SK-N-SH (cell line): ENCODE results near the gene GPR37L1. TPM values are rescaled to one million over a fixed set of nuclear protein-coding genes. Genes with fewer than 3 reads are reported as not detected.
"Not testable (repeated sequence)": the region's sequence is repeated elsewhere in the genome, so short reads cannot be mapped to it uniquely, and the experiment has no call there.

Experiments used
- CTCF ChIA-PET: fragments of 300-600, 350-600 bp; formaldehyde crosslinking; extraction: SDS; loops from one replicate; lab custom pipeline; 2021; lab: Yijun Ruan, JAX
- POLR2A ChIA-PET: fragments of 350-600 bp; sonication (Branson Sonifier 250); formaldehyde crosslinking; extraction: SDS; loops from one replicate; lab custom pipeline; 2020; ENCODE audit warnings: antibody characterized with exemption, inconsistent platforms; lab: Yijun Ruan, JAX
- DNase-seq: peaks from one replicate; pipeline ENCODE4 v3.0.0; 2012
- H2AFZ ChIP-seq: fragments of 200-600 bp; sonication (generic); 2 replicates; pipeline ENCODE4 v1.8.1; 2016; ENCODE audit warnings: antibody characterized with exemption, mild to moderate bottlenecking, low read depth
- H3F3A ChIP-seq: fragments of 200-600 bp; sonication (generic); replicated peaks from 2 replicates; pipeline ENCODE3; 2016; ENCODE audit warnings: antibody characterized with exemption, mild to moderate bottlenecking; ENCODE audit not compliant: insufficient read depth
- H3K27ac ChIP-seq, 2 experiments: fragments of 200-500 bp in 1 of 2; fragments of 200-600 bp in 1 of 2; sonication (Bioruptor generic) in 1 of 2; sonication (generic), shearing (Covaris generic) in 1 of 2; 2 replicates each; pipeline versions ENCODE4 v1.5.1 to v1.6.1; 2014 to 2016; ENCODE audit warnings: low read depth in 2 of 2, inconsistent platforms in 1 of 2, low read length in 1 of 2, mild to moderate bottlenecking in 1 of 2, mixed read lengths in 1 of 2
- H3K27me3 ChIP-seq: fragments of 200-600 bp; sonication (generic), shearing (Covaris generic); 2 replicates; pipeline ENCODE4 v1.6.1; 2016; ENCODE audit warnings: mixed run types; ENCODE audit not compliant: insufficient read depth
- H3K36me3 ChIP-seq, 2 experiments: fragments of 200-500 bp in 1 of 2; fragments of 200-600 bp in 1 of 2; sonication (Bioruptor generic) in 1 of 2; sonication (generic) in 1 of 2; replicated peaks in 1 of 2; 2 replicates each; pipeline versions ENCODE3 to v1.5.1; 2014 to 2016; ENCODE audit warnings: low read length in 1 of 2, mild to moderate bottlenecking in 1 of 2; ENCODE audit not compliant: insufficient read depth in 2 of 2, control insufficient read depth in 1 of 2
- H3K4me1 ChIP-seq, 2 experiments: fragments of 200-500 bp in 1 of 2; fragments of 200-600 bp in 1 of 2; sonication (Bioruptor generic) in 1 of 2; sonication (generic), shearing (Covaris generic) in 1 of 2; 2 replicates each; pipeline versions ENCODE4 v1.5.1 to v1.6.1; 2014 to 2016; ENCODE audit warnings: low read depth in 1 of 2, low read length in 1 of 2, mixed run types in 1 of 2; ENCODE audit not compliant: insufficient read depth in 2 of 2, control insufficient read depth in 1 of 2
- H3K4me2 ChIP-seq: fragments of 200-600 bp; sonication (generic), shearing (Covaris generic); 2 replicates; pipeline ENCODE4 v1.6.1; 2017; ENCODE audit warnings: mixed run types
- H3K4me3 ChIP-seq, 2 experiments: fragments of 200-500 bp in 1 of 2; fragments of 200-600 bp in 1 of 2; sonication (Bioruptor generic) in 1 of 2; sonication (generic), shearing (Covaris generic) in 1 of 2; 2 replicates each; pipeline versions ENCODE4 v1.5.1 to v1.8.1; 2014 to 2016; ENCODE audit warnings: low read depth in 2 of 2, inconsistent platforms in 1 of 2, low read length in 1 of 2, mild to moderate bottlenecking in 1 of 2, mixed read lengths in 1 of 2, moderate library complexity in 1 of 2
- H3K79me2 ChIP-seq: fragments of 200-600 bp; sonication (generic); 2 replicates; pipeline ENCODE4 v1.8.1; 2017; ENCODE audit warnings: mild to moderate bottlenecking; ENCODE audit not compliant: insufficient read depth
- H3K9ac ChIP-seq: fragments of 200-600 bp; sonication (generic); 2 replicates; pipeline ENCODE4 v1.6.1; 2017; ENCODE audit warnings: mixed run types
- H3K9me2 ChIP-seq: fragments of 200-600 bp; sonication (generic); 2 replicates; pipeline ENCODE4 v1.6.1; 2017; ENCODE audit warnings: mixed run types
- H3K9me3 ChIP-seq: fragments of 200-600 bp; sonication (generic); 2 replicates; pipeline ENCODE4 v1.6.1; 2017; ENCODE audit warnings: mixed run types, mild to moderate bottlenecking, moderate library complexity
- H4K20me1 ChIP-seq: fragments of 200-600 bp; sonication (generic); 2 replicates; pipeline ENCODE4 v1.6.1; 2017; ENCODE audit warnings: mild to moderate bottlenecking, mixed run types; ENCODE audit not compliant: insufficient read depth
- CHD2 ChIP-seq: fragments of 150-350 bp; IDR thresholded peaks from 2 replicates; pipeline ENCODE4 v1.6.1; 2018; ENCODE audit warnings: low read length; ENCODE audit not compliant: partially characterized antibody
- EP300 ChIP-seq, 2 experiments: IDR thresholded peaks; 2 replicates each; pipeline versions ENCODE4 v1.4.0 to v1.6.1; 2012; ENCODE audit warnings: borderline replicate concordance in 1 of 2, low read depth in 1 of 2, low read length in 1 of 2
- EZH2phosphoT487 ChIP-seq: fragments of 200-600 bp; sonication (generic); IDR thresholded peaks from 2 replicates; pipeline ENCODE4 v1.6.1; 2017; ENCODE audit warnings: low read depth, mixed run types, mild to moderate bottlenecking, antibody characterized with exemption, moderate library complexity, borderline replicate concordance
- FOSL2 ChIP-seq: IDR thresholded peaks from 2 replicates; pipeline ENCODE4 v1.4.0; 2012; ENCODE audit warnings: low read depth, mild to moderate bottlenecking, moderate library complexity, borderline replicate concordance
- FOXJ3 ChIP-seq: sonication (generic); formaldehyde crosslinking; IDR thresholded peaks from 2 replicates; pipeline ENCODE4 v1.5.1; 2020; ENCODE audit warnings: mild to moderate bottlenecking, missing genetic modification reagents
- JUND ChIP-seq: IDR thresholded peaks from 2 replicates; pipeline ENCODE4 v1.4.0; 2012
- MXI1 ChIP-seq: IDR thresholded peaks from 2 replicates; pipeline ENCODE4 v1.6.1; 2012; ENCODE audit warnings: mild to moderate bottlenecking, low read depth, low read length, improper control_type of control experiment
- NRF1 ChIP-seq: IDR thresholded peaks from 2 replicates; pipeline ENCODE4 v1.6.1; 2012; ENCODE audit warnings: low read depth, mild to moderate bottlenecking, low read length
- POLR2AphosphoS5 ChIP-seq: IDR thresholded peaks from 2 replicates; pipeline ENCODE4 v1.6.1; 2012; ENCODE audit warnings: low read depth, low read length
- RCOR1 ChIP-seq: fragments of 150-350 bp; IDR thresholded peaks from 2 replicates; pipeline ENCODE4 v1.6.1; 2017; ENCODE audit warnings: antibody characterized with exemption, low read length
- RFX5 ChIP-seq: IDR thresholded peaks from 2 replicates; pipeline ENCODE4 v1.6.1; 2012; ENCODE audit warnings: mild to moderate bottlenecking, improper control_type of control experiment, low read length
- RXRA ChIP-seq: IDR thresholded peaks from 2 replicates; pipeline ENCODE4 v1.4.0; 2012; ENCODE audit warnings: low read depth, mild to moderate bottlenecking, borderline replicate concordance
- TEAD4 ChIP-seq: IDR thresholded peaks from 2 replicates; pipeline ENCODE4 v1.4.0; 2012; ENCODE audit warnings: mild to moderate bottlenecking, borderline replicate concordance; ENCODE audit not compliant: insufficient read depth
- USF2 ChIP-seq: fragments of 150-350 bp; IDR thresholded peaks from 2 replicates; pipeline ENCODE4 v1.6.1; 2017; ENCODE audit warnings: antibody characterized with exemption, low read length, low read depth, borderline replicate concordance
- YY1 ChIP-seq: IDR thresholded peaks from 2 replicates; pipeline ENCODE4 v1.4.0; 2012; ENCODE audit warnings: low read depth, mild to moderate bottlenecking
- WGBS: methylation state at CpG from one replicate; pipeline ENCODE4 v1.1.6; 2017; ENCODE audit warnings: low lambda C conversion rate; 5-methylcytosine and 5-hydroxymethylcytosine counted together
- polyA plus RNA-seq, 3 experiments: library from polyadenylated mRNA; depleted of rRNA; stranded (reverse); fragments of >200 nt; gene quantifications; 2 replicates each; pipeline ENCODE4 v1.2.3, GENCODE V29; 2012
- TF ChIP-seq, protein P1 (sequence below): IDR thresholded peaks from 2 replicates; pipeline ENCODE4 v1.4.0; 2012; ENCODE audit warnings: low read depth

GPR37L1 gene
- polyA plus RNA-seq, 1 of the 3 experiments (the other 2 are of a cell fraction), result not detected

DNA sequence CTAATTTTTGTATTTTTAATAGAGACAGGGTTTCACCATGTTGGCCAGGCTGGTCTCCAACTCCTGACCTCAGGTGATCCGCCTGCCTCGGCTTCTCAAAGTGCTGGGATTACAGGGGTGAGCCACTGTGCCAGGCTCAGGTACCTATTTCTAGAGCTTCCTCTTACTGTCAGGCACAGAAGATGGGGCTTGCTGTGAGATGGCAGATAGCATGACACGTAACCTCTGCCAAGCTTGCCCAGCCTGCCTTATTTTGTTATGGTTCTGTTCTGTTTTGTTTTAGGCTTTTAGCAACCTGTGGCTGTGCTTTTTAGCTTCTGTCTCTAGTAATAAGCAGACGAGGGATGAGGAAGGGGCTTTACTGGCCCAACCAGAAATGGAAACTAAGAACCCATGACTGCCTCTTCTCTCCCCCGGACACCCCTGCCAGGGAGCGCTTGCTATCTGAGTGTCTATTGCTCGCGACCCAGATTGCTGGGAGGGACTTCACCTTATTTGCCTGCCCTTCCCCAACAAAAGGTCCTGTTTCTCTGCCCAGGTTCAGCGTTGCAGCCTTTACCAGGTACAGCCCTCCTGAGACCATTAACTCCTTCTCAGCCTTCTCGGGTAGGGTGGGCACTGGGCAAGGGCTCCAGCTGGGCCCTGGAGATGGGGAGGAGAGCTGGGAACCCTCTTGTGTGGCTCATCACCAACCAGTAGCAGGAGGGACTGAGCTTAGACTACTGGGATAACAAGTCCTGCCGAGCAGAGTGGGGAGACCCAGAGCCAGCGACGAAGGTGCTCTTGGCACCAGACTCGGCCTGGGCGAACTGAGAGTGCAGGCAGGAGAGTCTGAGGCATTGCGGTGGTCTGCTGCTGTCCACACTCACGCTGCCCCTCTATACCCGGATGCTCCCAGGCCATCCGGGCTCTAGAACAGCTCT is 57.4 kb downstream of the GPR37L1 start:
- H3K27ac ChIP-seq, result no peak overlapping the region
- 65% methylated on average over 19 of the region's 19 CpGs for WGBS
- no peak overlapping the region for H2AFZ ChIP-seq
- no peaks in the 10 kb centered on the region for H3K9me3 ChIP-seq
- H3K79me2 ChIP-seq, result no peaks in the 10 kb centered on the region
- no peaks in the 10 kb centered on the region for H4K20me1 ChIP-seq
- no peak overlapping the region for H3K4me2 ChIP-seq
- peaks cover 12% of the 10 kb centered on the region; the same call in 1 of the 2 replicates for H3K27me3 ChIP-seq
- H3K4me1 ChIP-seq, result peaks cover 0 to 4% of the 10 kb centered on the region in 2 experiments; a peak in 1 of 4 replicates
- H3K36me3 ChIP-seq, result no peaks in the 10 kb centered on the region
- no peak for TF ChIP-seq MXI1
- TF ChIP-seq RFX5, result no peak
- TF ChIP-seq, protein P1, sequence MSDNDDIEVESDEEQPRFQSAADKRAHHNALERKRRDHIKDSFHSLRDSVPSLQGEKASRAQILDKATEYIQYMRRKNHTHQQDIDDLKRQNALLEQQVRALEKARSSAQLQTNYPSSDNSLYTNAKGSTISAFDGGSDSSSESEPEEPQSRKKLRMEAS, result no peak
- TF ChIP-seq CHD2, result no peak
- TF ChIP-seq JUND, result no peak
- TF ChIP-seq RXRA, result no peak
- H3K9me2 ChIP-seq, result no peaks in the 10 kb centered on the region
- ChIA-PET POLR2A (no interaction called here), CTCF (interaction anchor here (0.9 to 3.1 kb wide), 9 partner anchors 10 to 139 kb away, joined by 3 to 27 read pairs (median 6); partner anchors contain the start of genes LGR6 and PTPN7)
- no peak overlapping the region for H3K9ac ChIP-seq
- no peak overlapping the region for H3K4me3 ChIP-seq
- H3F3A ChIP-seq, result no peaks in the 10 kb centered on the region
- no peak for DNase-seq

- H3K4me2 ChIP-seq, DNase-seq, H3K9me3 ChIP-seq, H3K9me2 ChIP-seq, H3K4me1 ChIP-seq, H2AFZ ChIP-seq, H3K27ac ChIP-seq, H4K20me1 ChIP-seq, H3K79me2 ChIP-seq, H3K9ac ChIP-seq, H3K4me3 ChIP-seq, POLR2A ChIA-PET, H3K36me3 ChIP-seq, H3F3A ChIP-seq: not testable (repeated sequence)
- CTCF ChIA-PET, result interaction anchor here (1.3 to 3.1 kb wide), 7 partner anchors 9 to 135 kb away, joined by 3 to 27 read pairs (median 8); partner anchors contain the start of gene LGR6
- WGBS, result 44% methylated on average over 2 of the region's 2 CpGs
- H3K27me3 ChIP-seq, result peaks cover 12% of the 10 kb centered on the region; the same call in 1 of the 2 replicates
Observed at GRCh38 chr1:202180751-202181139, 58.0 kb downstream of the GPR37L1 start.

GRCh38 chr1:202181586-202181985 is 58.9 kb downstream of the GPR37L1 start:
- no peak overlapping the region for H3K27ac ChIP-seq
- ChIA-PET POLR2A (no interaction called here), CTCF (interaction anchor here (1.8 to 2.6 kb wide), 3 partner anchors 11 to 135 kb away, joined by 8 to 12 read pairs (median 8); partner anchors contain the start of gene LGR6)
- H4K20me1 ChIP-seq, result no peaks in the 10 kb centered on the region
- H3K36me3 ChIP-seq, result no peaks in the 10 kb centered on the region
- 62% methylated on average over 6 of the region's 7 CpGs for WGBS
- H3F3A ChIP-seq, result no peaks in the 10 kb centered on the region
- H3K79me2 ChIP-seq, result no peaks in the 10 kb centered on the region
- peaks cover 12% of the 10 kb centered on the region; the same call in 1 of the 2 replicates for H3K27me3 ChIP-seq
- H3K9me2 ChIP-seq, result no peaks in the 10 kb centered on the region
- no peak overlapping the region for H3K9ac ChIP-seq
- no peak overlapping the region for H2AFZ ChIP-seq
- TF ChIP-seq RXRA (no peak), POLR2AphosphoS5 (no peak), RFX5 (no peak), CHD2 (no peak), EP300 (IDR thresholded peaks at IDR 0.05; ENCODE audit: borderline replicate concordance in 1 of 2, low read depth in 1 of 2, low read length in 1 of 2) (no peak), YY1 (no peak), NRF1 (no peak), RCOR1 (no peak), EZH2phosphoT487 (no peak), TEAD4 (no peak), FOSL2 (no peak), FOXJ3 (CRISPR knock-in tag) (no peak), USF2 (no peak)
- H3K4me1 ChIP-seq, result peaks cover 0 to 4% of the 10 kb centered on the region in 2 experiments; a peak in 1 of 4 replicates
- H3K9me3 ChIP-seq, result no peaks in the 10 kb centered on the region
- no peak overlapping the region for H3K4me3 ChIP-seq
- no peak overlapping the region for H3K4me2 ChIP-seq
- no peak for DNase-seq
